Stimulated activated CD4-positive, alpha-beta T cell treated with anti-CD3 and anti-CD28 coated beads, Interleukin-1b, Interleukin-23, amount 100 ng/mL, for 24 hours (primary cell): ENCODE data around the gene DDTL.
"Not testable (repeated sequence)": the region's sequence is repeated elsewhere in the genome, so short reads cannot be mapped to it uniquely, and the experiment has no call there.

ENCODE experiments used
- DNase-seq, 4 experiments: peaks; one replicate each; pipeline ENCODE4 v3.0.0-alpha.2; 2020; ENCODE audit warnings: low read depth in 4 of 4, low spot score in 1 of 4

The DDTL gene

GRCh38 chr22:23966568-23966967 lies at the start of gene DDTL:
Gene DDTL (plus strand): TSS chr22:23966888. CDS start chr22:23966915, 27 bp downstream.
- not testable (repeated sequence) for DNase-seq

GRCh38 chr22:23920267-23920611 lies 46.4 kb upstream of the DDTL start:
- not testable (repeated sequence) for DNase-seq

- DNase-seq, result not testable (repeated sequence)
Observed at GRCh38 chr22:23921586-23922201, 45.0 kb upstream of the DDTL start.

GRCh38 chr22:23922921-23923320 lies 43.8 kb upstream of the DDTL start:
- no peak for DNase-seq

GRCh38 chr22:23925020-23925606 lies 41.6 kb upstream of the DDTL start:
- no peak for DNase-seq

- DNase-seq, result no peak
Observed at GRCh38 chr22:23926561-23926960, 40.1 kb upstream of the DDTL start.

GRCh38 chr22:23938328-23939016 lies 28.2 kb upstream of the DDTL start:
- DNase-seq, result no peak

- no peak for DNase-seq
Observed at GRCh38 chr22:23939017-23939357, 27.7 kb upstream of the DDTL start.

- not testable (repeated sequence) for DNase-seq
Observed at GRCh38 chr22:23940166-23940565, 26.5 kb upstream of the DDTL start.

- not testable (repeated sequence) for DNase-seq
Observed at GRCh38 chr22:23947391-23947790, 19.3 kb upstream of the DDTL start.

GRCh38 chr22:23949764-23950163 lies 16.9 kb upstream of the DDTL start:
- not testable (repeated sequence) for DNase-seq

- not testable (repeated sequence) for DNase-seq
Observed at GRCh38 chr22:23951383-23951782, 15.3 kb upstream of the DDTL start.

- not testable (repeated sequence) for DNase-seq
Observed at GRCh38 chr22:23952794-23953405, 13.8 kb upstream of the DDTL start.

GRCh38 chr22:23953485-23953884 lies 13.2 kb upstream of the DDTL start:
- DNase-seq, result not testable (repeated sequence)

GRCh38 chr22:23954193-23954990 lies 12.3 kb upstream of the DDTL start:
- not testable (repeated sequence) for DNase-seq

GRCh38 chr22:23954991-23955305 lies 11.7 kb upstream of the DDTL start:
- DNase-seq, result not testable (repeated sequence)

GRCh38 chr22:23955886-23956285 lies 10.8 kb upstream of the DDTL start:
- not testable (repeated sequence) for DNase-seq

- DNase-seq, result peak; percentile 59 to 72 (median 71)
Observed at GRCh38 chr22:23956301-23956900, 10.3 kb upstream of the DDTL start.

GRCh38 chr22:23961084-23961771 lies 5.5 kb upstream of the DDTL start, which contains the start of gene GSTT2B:
Gene GSTT2B (minus strand): TSS chr22:23961195. CDS start chr22:23961131, 64 bp downstream.
- not testable (repeated sequence) for DNase-seq

GRCh38 chr22:23966094-23966493 lies 594 bp upstream of the DDTL start:
- not testable (repeated sequence) for DNase-seq
